ENCODE results near the gene RFFL.

DNA sequence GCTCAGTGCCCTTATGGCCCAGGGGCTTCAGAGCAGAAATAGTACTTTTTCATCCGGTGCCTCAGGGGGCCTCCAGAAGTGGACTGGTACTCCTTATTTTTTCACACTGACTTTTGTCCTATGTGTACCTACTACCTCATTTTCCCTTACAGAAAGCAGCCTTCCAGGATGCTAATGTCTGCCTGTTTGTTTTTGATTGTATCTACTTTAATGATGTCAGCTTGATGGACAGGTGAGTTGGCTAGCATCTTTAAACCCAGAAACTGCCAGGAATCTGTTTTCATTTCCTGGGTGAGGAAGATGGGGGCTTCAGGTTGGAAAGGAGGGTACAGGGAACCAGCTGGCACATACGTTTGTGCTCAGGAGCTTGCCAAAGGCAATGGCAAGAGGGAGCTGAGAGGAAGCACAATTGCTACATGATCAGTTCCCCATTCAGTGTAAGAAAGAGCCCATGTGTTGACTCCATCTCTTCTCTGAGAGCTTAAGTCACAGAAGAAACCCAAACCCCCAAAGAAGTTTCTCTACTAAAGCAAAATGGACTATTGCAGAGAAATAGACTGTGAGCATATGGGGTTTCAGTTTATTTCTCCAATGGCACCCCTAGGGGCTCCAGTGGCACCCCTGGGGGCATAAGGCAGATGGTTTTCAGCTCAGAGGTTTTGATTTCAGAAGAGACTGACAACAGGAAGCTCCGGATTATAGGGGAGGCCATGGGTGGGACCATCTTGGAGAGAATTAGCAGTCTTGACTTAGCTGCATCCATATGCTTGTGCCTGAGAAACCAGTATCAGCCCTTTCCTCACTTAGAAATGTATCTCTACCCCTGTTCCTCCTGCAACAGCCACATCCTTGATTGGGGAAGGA is 66.9 kb downstream of the RFFL start:
- TF ChIP-seq, protein P1, sequence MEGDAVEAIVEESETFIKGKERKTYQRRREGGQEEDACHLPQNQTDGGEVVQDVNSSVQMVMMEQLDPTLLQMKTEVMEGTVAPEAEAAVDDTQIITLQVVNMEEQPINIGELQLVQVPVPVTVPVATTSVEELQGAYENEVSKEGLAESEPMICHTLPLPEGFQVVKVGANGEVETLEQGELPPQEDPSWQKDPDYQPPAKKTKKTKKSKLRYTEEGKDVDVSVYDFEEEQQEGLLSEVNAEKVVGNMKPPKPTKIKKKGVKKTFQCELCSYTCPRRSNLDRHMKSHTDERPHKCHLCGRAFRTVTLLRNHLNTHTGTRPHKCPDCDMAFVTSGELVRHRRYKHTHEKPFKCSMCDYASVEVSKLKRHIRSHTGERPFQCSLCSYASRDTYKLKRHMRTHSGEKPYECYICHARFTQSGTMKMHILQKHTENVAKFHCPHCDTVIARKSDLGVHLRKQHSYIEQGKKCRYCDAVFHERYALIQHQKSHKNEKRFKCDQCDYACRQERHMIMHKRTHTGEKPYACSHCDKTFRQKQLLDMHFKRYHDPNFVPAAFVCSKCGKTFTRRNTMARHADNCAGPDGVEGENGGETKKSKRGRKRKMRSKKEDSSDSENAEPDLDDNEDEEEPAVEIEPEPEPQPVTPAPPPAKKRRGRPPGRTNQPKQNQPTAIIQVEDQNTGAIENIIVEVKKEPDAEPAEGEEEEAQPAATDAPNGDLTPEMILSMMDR (conservative IDR thresholded peaks at IDR 0.05 in 1 of 2, IDR thresholded peaks at IDR 0.05 in 1 of 2; ENCODE audit: extremely low read depth in 1 of 2, insufficient read depth in 1 of 2, low read depth in 1 of 2, low read length in 2 of 2) = no peak
- TF ChIP-seq EZH2 (IDR thresholded peaks at IDR 0.05; ENCODE audit: borderline replicate concordance, low read length) = no peak
